Measurements from ENCODE around the gene KIR2DL3.

KIR2DL3 gene

DNA sequence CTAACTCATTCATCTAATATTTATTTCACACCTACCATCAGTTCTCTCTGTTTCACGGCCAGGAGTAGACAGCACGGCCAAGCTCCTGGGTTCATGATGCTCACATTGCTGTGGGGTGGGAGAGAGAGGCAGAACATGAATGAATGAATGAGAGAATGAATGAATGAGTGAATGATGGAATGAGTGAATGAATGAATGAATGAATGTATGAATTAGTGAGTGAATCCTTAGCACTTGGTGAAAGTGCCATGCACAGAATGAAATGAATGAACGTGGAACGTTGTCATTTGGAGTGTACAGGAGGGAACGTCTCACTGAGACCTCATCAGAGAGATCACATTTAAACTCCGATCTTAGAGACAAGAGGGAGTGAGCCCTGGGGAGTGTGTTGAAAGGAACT, 53.2 kb downstream of the KIR2DL3 start:
- no peak for DNase-seq

DNA sequence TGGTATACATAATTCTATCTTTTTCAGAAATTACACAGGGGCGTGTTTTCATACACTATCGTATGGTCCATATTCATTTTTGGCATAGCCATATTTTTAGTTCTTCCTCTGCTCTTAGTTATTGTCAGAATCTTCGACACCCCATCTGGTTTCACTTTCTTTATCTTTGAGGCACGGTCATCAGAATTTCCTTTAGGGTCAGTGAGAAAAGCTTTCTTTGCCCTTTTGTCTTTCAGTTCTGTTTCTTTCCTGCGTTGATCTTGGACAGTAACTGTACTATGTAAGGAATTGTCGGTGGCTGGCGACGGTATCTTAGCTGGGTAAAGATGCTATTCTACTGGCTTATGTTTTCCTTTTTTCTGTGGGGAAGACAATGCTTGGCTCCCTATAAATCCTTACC, 54.5 kb downstream of the KIR2DL3 start:
- no peak for DNase-seq

DNA sequence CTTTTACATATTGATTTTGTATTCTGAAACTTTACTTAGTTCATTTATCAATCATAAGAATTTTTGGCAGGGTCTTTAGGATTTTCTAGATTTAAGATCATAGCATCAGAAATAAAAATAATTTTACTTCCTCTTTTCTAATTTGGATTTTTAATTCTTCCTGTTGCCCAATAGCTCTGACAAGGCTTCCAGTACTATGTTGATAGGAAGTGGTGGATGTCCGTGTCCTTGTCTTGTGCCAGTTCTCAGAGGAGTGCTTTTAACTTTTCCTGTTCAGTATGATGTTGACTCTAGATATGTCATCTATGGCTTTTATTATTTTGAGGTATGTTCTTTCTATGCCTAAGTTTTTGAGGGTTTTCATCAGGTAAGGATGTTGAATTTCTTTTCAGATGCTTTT, 57.4 kb downstream of the KIR2DL3 start:
- DNase-seq: no peak

All from nucleus accumbens (tissue), 56 donors.